Measurements from ENCODE around the gene CACNA1A. TPM values are rescaled to one million over a fixed set of nuclear protein-coding genes. Genes with fewer than 3 reads are reported as not detected.

CACNA1A gene
- polyA plus RNA-seq, 1 donor (not counting 4 experiments of a cell fraction or from before 2014, with no cell fraction given) = not detected

- H3K4me1 ChIP-seq (ENCODE audit: control insufficient read depth, extremely low read depth, insufficient read depth, low read length) = no peaks in the 10 kb centered on the region
- FAIRE-seq (no peak), DNase-seq (ENCODE audit: low read depth, low spot score) (no peak)
- H3K9me3 ChIP-seq (ENCODE audit: control insufficient read depth, low read depth, low read length) = no peaks in the 10 kb centered on the region
- H3K27me3 ChIP-seq (ENCODE audit: control insufficient read depth, extremely low read depth, insufficient read depth, low read length) = peaks cover 3% of the 10 kb centered on the region
- H4K20me1 ChIP-seq (ENCODE audit: control insufficient read depth, extremely low read depth, insufficient read depth, low read length) = no peaks in the 10 kb centered on the region
- dilution Hi-C loops (cut with MboI; ENCODE audit: extremely low pct_ligation_motif_present, low sequenced_read_pairs) = no loop called here
- no peak overlapping the region for H3K4me3 ChIP-seq (ENCODE audit: control insufficient read depth in 2 of 3, extremely low read depth in 1 of 3, insufficient read depth in 2 of 3, low read depth in 1 of 3, low read length in 3 of 3)
- no peak overlapping the region for H3K9ac ChIP-seq (ENCODE audit: control insufficient read depth, extremely low read depth, insufficient read depth, low read length)
- no peaks in the 10 kb centered on the region for H3K9me1 ChIP-seq (ENCODE audit: control insufficient read depth, extremely low read depth, insufficient read depth, low read length)
- no peak overlapping the region for H2AFZ ChIP-seq (ENCODE audit: control insufficient read depth, low read length)
- H3K79me2 ChIP-seq (ENCODE audit: control insufficient read depth, insufficient read depth, low read length) = no peaks in the 10 kb centered on the region
- no peak for TF ChIP-seq EZH2 (IDR thresholded peaks at IDR 0.05; ENCODE audit: low read length)
- TF ChIP-seq, protein P1, sequence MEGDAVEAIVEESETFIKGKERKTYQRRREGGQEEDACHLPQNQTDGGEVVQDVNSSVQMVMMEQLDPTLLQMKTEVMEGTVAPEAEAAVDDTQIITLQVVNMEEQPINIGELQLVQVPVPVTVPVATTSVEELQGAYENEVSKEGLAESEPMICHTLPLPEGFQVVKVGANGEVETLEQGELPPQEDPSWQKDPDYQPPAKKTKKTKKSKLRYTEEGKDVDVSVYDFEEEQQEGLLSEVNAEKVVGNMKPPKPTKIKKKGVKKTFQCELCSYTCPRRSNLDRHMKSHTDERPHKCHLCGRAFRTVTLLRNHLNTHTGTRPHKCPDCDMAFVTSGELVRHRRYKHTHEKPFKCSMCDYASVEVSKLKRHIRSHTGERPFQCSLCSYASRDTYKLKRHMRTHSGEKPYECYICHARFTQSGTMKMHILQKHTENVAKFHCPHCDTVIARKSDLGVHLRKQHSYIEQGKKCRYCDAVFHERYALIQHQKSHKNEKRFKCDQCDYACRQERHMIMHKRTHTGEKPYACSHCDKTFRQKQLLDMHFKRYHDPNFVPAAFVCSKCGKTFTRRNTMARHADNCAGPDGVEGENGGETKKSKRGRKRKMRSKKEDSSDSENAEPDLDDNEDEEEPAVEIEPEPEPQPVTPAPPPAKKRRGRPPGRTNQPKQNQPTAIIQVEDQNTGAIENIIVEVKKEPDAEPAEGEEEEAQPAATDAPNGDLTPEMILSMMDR (optimal IDR thresholded peaks at IDR 0.05 in 1 of 3, IDR thresholded peaks at IDR 0.05 in 1 of 3, conservative IDR thresholded peaks at IDR 0.05 in 1 of 3; ENCODE audit: extremely low read depth in 1 of 3, insufficient read depth in 2 of 3, low read length in 3 of 3) = no peak
- H3K4me2 ChIP-seq (ENCODE audit: control insufficient read depth, extremely low read depth, insufficient read depth, low read depth, low read length) = no peak overlapping the region
- no peaks in the 10 kb centered on the region for H3K36me3 ChIP-seq (ENCODE audit: control insufficient read depth in 2 of 2, extremely low read depth in 1 of 2, insufficient read depth in 2 of 2, low read length in 2 of 2)
- no peak overlapping the region for H3K27ac ChIP-seq (ENCODE audit: control insufficient read depth, insufficient read depth, low read length)
Observed at GRCh38 chr19:13270514-13271105, 235.7 kb downstream of the CACNA1A start.

DNA sequence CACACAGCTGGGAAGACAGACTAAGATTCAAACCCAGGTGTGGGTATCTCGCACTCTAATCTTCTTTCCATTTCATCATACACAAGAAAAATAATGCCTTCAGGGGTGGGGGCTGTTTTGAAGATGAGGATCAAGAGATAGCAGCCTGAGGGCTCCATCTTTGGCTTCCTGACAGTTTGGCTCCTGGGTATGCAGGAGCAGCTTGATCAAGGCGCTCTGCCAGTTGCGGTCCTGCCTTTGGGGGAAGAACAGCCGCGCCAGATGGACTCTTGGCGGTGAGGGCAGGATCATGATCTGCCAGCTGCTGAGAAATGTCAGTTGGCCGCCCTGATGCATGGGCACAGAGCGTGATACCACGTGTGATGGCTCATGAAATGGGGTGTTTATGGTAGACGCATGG, 236.9 kb downstream of the CACNA1A start:
- no peak overlapping the region for H3K9ac ChIP-seq (ENCODE audit: control insufficient read depth, extremely low read depth, insufficient read depth, low read length)
- no peaks in the 10 kb centered on the region for H3K36me3 ChIP-seq (ENCODE audit: control insufficient read depth in 2 of 2, extremely low read depth in 1 of 2, insufficient read depth in 2 of 2, low read length in 2 of 2)
- H3K4me3 ChIP-seq (ENCODE audit: control insufficient read depth in 2 of 3, extremely low read depth in 1 of 3, insufficient read depth in 2 of 3, low read depth in 1 of 3, low read length in 3 of 3) = no peak overlapping the region
- no peak for FAIRE-seq
- no peak for DNase-seq (ENCODE audit: low read depth, low spot score)
- dilution Hi-C loops (cut with MboI; ENCODE audit: extremely low pct_ligation_motif_present, low sequenced_read_pairs) = no loop called here
- H3K9me3 ChIP-seq (ENCODE audit: control insufficient read depth, low read depth, low read length) = no peaks in the 10 kb centered on the region
- TF ChIP-seq, protein P1 (optimal IDR thresholded peaks at IDR 0.05 in 1 of 3, IDR thresholded peaks at IDR 0.05 in 1 of 3, conservative IDR thresholded peaks at IDR 0.05 in 1 of 3; ENCODE audit: extremely low read depth in 1 of 3, insufficient read depth in 2 of 3, low read length in 3 of 3) = no peak
- TF ChIP-seq EZH2 (IDR thresholded peaks at IDR 0.05; ENCODE audit: low read length) = no peak
- H3K79me2 ChIP-seq (ENCODE audit: control insufficient read depth, insufficient read depth, low read length) = no peaks in the 10 kb centered on the region
- no peak overlapping the region for H3K27ac ChIP-seq (ENCODE audit: control insufficient read depth, insufficient read depth, low read length)
- no peak overlapping the region for H2AFZ ChIP-seq (ENCODE audit: control insufficient read depth, low read length)
- no peaks in the 10 kb centered on the region for H3K9me1 ChIP-seq (ENCODE audit: control insufficient read depth, extremely low read depth, insufficient read depth, low read length)
- no peak overlapping the region for H3K4me2 ChIP-seq (ENCODE audit: control insufficient read depth, extremely low read depth, insufficient read depth, low read depth, low read length)
- H3K4me1 ChIP-seq (ENCODE audit: control insufficient read depth, extremely low read depth, insufficient read depth, low read length) = no peaks in the 10 kb centered on the region
- H4K20me1 ChIP-seq (ENCODE audit: control insufficient read depth, extremely low read depth, insufficient read depth, low read length) = no peaks in the 10 kb centered on the region
- peaks cover 6% of the 10 kb centered on the region for H3K27me3 ChIP-seq (ENCODE audit: control insufficient read depth, extremely low read depth, insufficient read depth, low read length)

Data from keratinocyte (primary cell).